Activated CD8-positive, alpha-beta T cell treated with anti-CD3 and anti-CD28 coated beads for 36 hours (primary cell): ENCODE measurements around the gene ASXL2. TPM values are rescaled to one million over a fixed set of nuclear protein-coding genes. Genes with fewer than 3 reads are reported as not detected.
A peak's percentile ranks its signal among the peaks of the same experiment; 100 is the strongest.

ENCODE experiments used
- ATAC-seq: fragments of 200-7000 bp; cut with Tn5 transposase; one replicate; pipeline ENCODE4 v1.10.0; 2021; ENCODE audit warnings: mild to moderate bottlenecking, moderate library complexity
- CTCF ChIA-PET: fragments of 350-600 bp; sonication (Branson Sonifier 250); formaldehyde crosslinking; loops from one replicate; lab custom pipeline; 2021; ENCODE audit warnings: antibody characterized with exemption; lab: Charles Lee
- POLR2A ChIA-PET: fragments of 350-600 bp; sonication (Branson Sonifier 250); formaldehyde crosslinking; loops from one replicate; lab custom pipeline; 2021; ENCODE audit warnings: antibody characterized with exemption; lab: Charles Lee
- DNase-seq: peaks from one replicate; pipeline ENCODE4 v3.0.0-alpha.2; 2020
- H3K27ac Mint-ChIP-seq: one replicate; pipeline ENCODE4 v1.8.0; 2021; ENCODE audit warnings: mild to moderate bottlenecking, mixed read lengths
- H3K27me3 Mint-ChIP-seq: one replicate; pipeline ENCODE4 v1.8.0; 2021; ENCODE audit warnings: mixed read lengths
- H3K36me3 Mint-ChIP-seq: one replicate; pipeline ENCODE4 v1.8.0; 2021; ENCODE audit warnings: low read depth, mixed read lengths
- H3K4me1 Mint-ChIP-seq: one replicate; pipeline ENCODE4 v1.8.0; 2021; ENCODE audit warnings: low read depth, mixed read lengths
- H3K4me3 Mint-ChIP-seq: one replicate; pipeline ENCODE4 v1.8.0; 2021; ENCODE audit warnings: mild to moderate bottlenecking, moderate library complexity, mixed read lengths
- H3K9me3 Mint-ChIP-seq: one replicate; pipeline ENCODE4 v1.8.0; 2021; ENCODE audit warnings: mixed read lengths
- intact Hi-C: fragments of 100-400 bp; cut with micrococcal nuclease; formaldehyde crosslinking; loops from one replicate; pipeline ENCODE4 v1.10.0; 2022
- total RNA-seq, 2 experiments: library from RNA; stranded (reverse); gene quantifications; one replicate each; pipeline ENCODE4 v1.2.3, GENCODE V29; 2021
- TF ChIP-seq, protein P1 (sequence below): fragments of 200-600 bp; IDR thresholded peaks from one replicate; pipeline ENCODE4 v1.8.0; 2022; ENCODE audit warnings: antibody characterized with exemption, mild to moderate bottlenecking

Gene ASXL2
- total RNA-seq, 2 experiments from 2014 or later, result 42.5 to 42.8 TPM

DNA sequence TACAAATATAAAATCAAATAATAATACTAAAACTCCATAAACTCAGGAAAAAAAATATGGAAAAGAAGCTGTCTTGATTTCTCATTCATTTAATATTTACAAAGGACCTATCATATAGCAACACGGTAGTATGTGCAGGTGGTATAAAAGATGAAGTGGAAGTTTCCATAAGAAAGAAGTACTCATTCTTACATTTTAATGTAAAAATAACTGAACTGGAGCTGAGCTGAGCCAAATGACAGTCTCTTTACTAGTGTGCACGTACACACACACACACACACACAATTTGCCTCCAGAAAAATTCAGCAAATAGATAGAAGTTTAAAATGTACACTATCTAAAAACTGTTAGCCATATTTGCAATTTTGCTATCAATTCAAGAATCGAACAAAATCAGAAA is 54.1 kb downstream of the ASXL2 start:
- DNase-seq, result no peak
- ChIA-PET POLR2A (interaction anchor here (1.1 to 1.2 kb wide), 2 partner anchors 53 to 151 kb away, joined by 3 read pairs; partner anchors contain the start of gene DTNB), CTCF (interaction anchor here (0.7 to 1.3 kb wide), 6 partner anchors 8 to 217 kb away, joined by 3 to 5 read pairs (median 3); no protein-coding TSS in a partner anchor)

GRCh38 chr2:25822190-25823117 is 55.8 kb downstream of the ASXL2 start:
- CTCF ChIA-PET, result interaction anchor here (0.8 to 1.6 kb wide), 2 partner anchors 8 to 29 kb away, joined by 3 to 7 read pairs; no protein-coding TSS in a partner anchor

More for the DNA sequence above, 54.1 kb downstream of the ASXL2 start:
- peaks cover 63% of the 10 kb centered on the region for H3K4me1 Mint-ChIP-seq
- peaks cover 31% of the 10 kb centered on the region for H3K36me3 Mint-ChIP-seq
- TF ChIP-seq, protein P1, sequence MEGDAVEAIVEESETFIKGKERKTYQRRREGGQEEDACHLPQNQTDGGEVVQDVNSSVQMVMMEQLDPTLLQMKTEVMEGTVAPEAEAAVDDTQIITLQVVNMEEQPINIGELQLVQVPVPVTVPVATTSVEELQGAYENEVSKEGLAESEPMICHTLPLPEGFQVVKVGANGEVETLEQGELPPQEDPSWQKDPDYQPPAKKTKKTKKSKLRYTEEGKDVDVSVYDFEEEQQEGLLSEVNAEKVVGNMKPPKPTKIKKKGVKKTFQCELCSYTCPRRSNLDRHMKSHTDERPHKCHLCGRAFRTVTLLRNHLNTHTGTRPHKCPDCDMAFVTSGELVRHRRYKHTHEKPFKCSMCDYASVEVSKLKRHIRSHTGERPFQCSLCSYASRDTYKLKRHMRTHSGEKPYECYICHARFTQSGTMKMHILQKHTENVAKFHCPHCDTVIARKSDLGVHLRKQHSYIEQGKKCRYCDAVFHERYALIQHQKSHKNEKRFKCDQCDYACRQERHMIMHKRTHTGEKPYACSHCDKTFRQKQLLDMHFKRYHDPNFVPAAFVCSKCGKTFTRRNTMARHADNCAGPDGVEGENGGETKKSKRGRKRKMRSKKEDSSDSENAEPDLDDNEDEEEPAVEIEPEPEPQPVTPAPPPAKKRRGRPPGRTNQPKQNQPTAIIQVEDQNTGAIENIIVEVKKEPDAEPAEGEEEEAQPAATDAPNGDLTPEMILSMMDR, result no peak
- no peak for ATAC-seq
- peak overlapping the region; percentile 65 for H3K4me3 Mint-ChIP-seq
- H3K27me3 Mint-ChIP-seq, result no peaks in the 10 kb centered on the region
- peak overlapping the region; percentile 93 for H3K27ac Mint-ChIP-seq
- intact Hi-C loops, result no loop called here
- no peaks in the 10 kb centered on the region for H3K9me3 Mint-ChIP-seq

GRCh38 chr2:25821225-25822056 is 56.8 kb downstream of the ASXL2 start:
- ChIA-PET POLR2A (interaction anchor here (0.6 kb wide), 1 partner anchor 24 kb away, joined by 3 read pairs; no protein-coding TSS in a partner anchor), CTCF (no interaction called here)
- TF ChIP-seq, protein P1, result no peak
- no peak for DNase-seq
- intact Hi-C loops, result no loop called here
- Mint-ChIP-seq H3K27me3 (no peaks in the 10 kb centered on the region), H3K27ac (peak overlapping the region; percentile 69), H3K4me1 (peaks cover 75% of the 10 kb centered on the region), H3K36me3 (peaks cover 26% of the 10 kb centered on the region), H3K9me3 (no peaks in the 10 kb centered on the region), H3K4me3 (peak overlapping the region; percentile 68)
- ATAC-seq, result no peak

More at GRCh38 chr2:25822190-25823117, 55.8 kb downstream of the ASXL2 start:
- intact Hi-C loops, result no loop called here
- Mint-ChIP-seq H3K4me3 (peak overlapping the region; percentile 68), H3K36me3 (peaks cover 26% of the 10 kb centered on the region), H3K27me3 (no peaks in the 10 kb centered on the region), H3K27ac (peak overlapping the region; percentile 69), H3K9me3 (no peaks in the 10 kb centered on the region), H3K4me1 (peaks cover 70% of the 10 kb centered on the region)
- peak; percentile 63 for ATAC-seq
- peak; percentile 86 for DNase-seq
- POLR2A ChIA-PET, result no interaction called here
- TF ChIP-seq, protein P1, result no peak

- H3K27ac Mint-ChIP-seq, result no peak overlapping the region
- peaks cover 74% of the 10 kb centered on the region for H3K4me1 Mint-ChIP-seq
- no peak for ATAC-seq
- H3K4me3 Mint-ChIP-seq, result no peak overlapping the region
- H3K27me3 Mint-ChIP-seq, result no peaks in the 10 kb centered on the region
- H3K9me3 Mint-ChIP-seq, result no peaks in the 10 kb centered on the region
- intact Hi-C loops, result no loop called here
- TF ChIP-seq, protein P1, result no peak
- ChIA-PET POLR2A (interaction anchor here (1.1 to 1.5 kb wide), 2 partner anchors 9 to 11 kb away, joined by 3 to 4 read pairs; no protein-coding TSS in a partner anchor), CTCF (no interaction called here)
- peaks cover 26% of the 10 kb centered on the region for H3K36me3 Mint-ChIP-seq
- DNase-seq, result no peak
Measured at GRCh38 chr2:25819597-25820039, 58.7 kb downstream of the ASXL2 start.
